HepG2 (cell line): ENCODE measurements around the gene ACP1. TPM values are rescaled to one million over a fixed set of nuclear protein-coding genes. Genes with fewer than 3 reads are reported as not detected.
A peak's percentile ranks its signal among the peaks of the same experiment; 100 is the strongest.

Experiments
- BCL6 ChIP-seq: IDR thresholded peaks from 2 replicates; pipeline ENCODE4 v1.6.1; 2016; ENCODE audit warnings: missing genetic modification reagents, missing compliant biosample characterization
- CBX1 ChIP-seq: IDR thresholded peaks from one replicate; pipeline ENCODE4 v1.6.1; 2016; ENCODE audit warnings: antibody characterized with exemption, low read depth
- CREB1 ChIP-seq, 2 experiments: fragments of 450-650 bp in 1 of 2; IDR thresholded peaks; 2 replicates each; pipeline ENCODE4 v1.6.1; 2016 to 2017; ENCODE audit warnings: control low read depth in 1 of 2, mild to moderate bottlenecking in 1 of 2, missing compliant biosample characterization in 1 of 2, missing genetic modification characterization in 1 of 2
- FOXO4 ChIP-seq: sonication (generic); formaldehyde crosslinking; conservative IDR thresholded peaks from 2 replicates; pipeline ENCODE4 v1.8.1; 2023; ENCODE audit warnings: missing genetic modification reagents
- GFI1 ChIP-seq: sonication (generic); formaldehyde crosslinking; IDR thresholded peaks from 2 replicates; pipeline ENCODE4 v1.5.0; 2020; ENCODE audit warnings: missing genetic modification reagents, mild to moderate bottlenecking, borderline replicate concordance
- KAT8 ChIP-seq: IDR thresholded peaks from 2 replicates; pipeline ENCODE4 v1.6.1; 2016; ENCODE audit warnings: missing genetic modification reagents, missing compliant biosample characterization
- KDM5B ChIP-seq: sonication (generic); formaldehyde crosslinking; IDR thresholded peaks from 2 replicates; pipeline ENCODE4 v1.4.0; 2020; ENCODE audit warnings: missing genetic modification reagents, mild to moderate bottlenecking, borderline replicate concordance
- KLF16 ChIP-seq, 2 experiments: sonication (generic) in 1 of 2; formaldehyde crosslinking in 1 of 2; IDR thresholded peaks; 2 replicates each; pipeline versions ENCODE4 v1.6.1 to v1.8.0; 2016 to 2023; ENCODE audit warnings: missing genetic modification reagents in 2 of 2, missing compliant biosample characterization in 1 of 2
- MXD3 ChIP-seq: IDR thresholded peaks from 2 replicates; pipeline ENCODE4 v1.6.1; 2016; ENCODE audit warnings: mild to moderate bottlenecking, missing biosample characterization, missing genetic modification reagents
- NFIB ChIP-seq: sonication (generic); formaldehyde crosslinking; IDR thresholded peaks from 2 replicates; pipeline ENCODE4 v1.9.0; 2021; ENCODE audit warnings: missing genetic modification reagents, mild to moderate bottlenecking, borderline replicate concordance
- PAWR ChIP-seq: sonication (generic); formaldehyde crosslinking; IDR thresholded peaks from 2 replicates; pipeline ENCODE4 v1.4.0; 2020; ENCODE audit warnings: missing genetic modification reagents, mild to moderate bottlenecking, borderline replicate concordance
- PCBP2 ChIP-seq: fragments of 200-400 bp; formaldehyde crosslinking; optimal IDR thresholded peaks from 2 replicates; pipeline ENCODE3; 2018; ENCODE audit warnings: low read length, low read depth; ENCODE audit not compliant: poor library complexity, severe bottlenecking
- RFXANK ChIP-seq: IDR thresholded peaks from 2 replicates; pipeline ENCODE4 v1.6.1; 2016
- SAP130 ChIP-seq: IDR thresholded peaks from 2 replicates; pipeline ENCODE4 v1.6.1; 2016; ENCODE audit warnings: low read depth
- SMAD3 ChIP-seq: sonication (generic); formaldehyde crosslinking; IDR thresholded peaks from 2 replicates; pipeline ENCODE4 v1.4.0; 2020; ENCODE audit warnings: missing genetic modification reagents
- SOX13 ChIP-seq, 3 experiments: fragments of 450-650 bp in 1 of 3; sonication (generic) in 1 of 3; formaldehyde crosslinking in 1 of 3; IDR thresholded peaks in 2 of 3; conservative IDR thresholded peaks in 1 of 3; 2 replicates each; pipeline versions ENCODE4 v1.5.0 to v1.6.1; 2016 to 2020; ENCODE audit warnings: antibody characterized with exemption in 1 of 3, mild to moderate bottlenecking in 1 of 3, missing compliant biosample characterization in 1 of 3, missing genetic modification reagents in 1 of 3, moderate library complexity in 1 of 3
- TEAD3 ChIP-seq: optimal IDR thresholded peaks from 2 replicates; pipeline ENCODE3; 2016; ENCODE audit warnings: borderline replicate concordance
- TERF1 ChIP-seq: sonication (generic); formaldehyde crosslinking; IDR thresholded peaks from 2 replicates; pipeline ENCODE4 v1.8.0; 2022; ENCODE audit warnings: mild to moderate bottlenecking, missing genetic modification reagents, moderate library complexity
- YEATS4 ChIP-seq: sonication (generic); formaldehyde crosslinking; IDR thresholded peaks from 2 replicates; pipeline ENCODE4 v1.4.0; 2020; ENCODE audit warnings: missing genetic modification reagents, borderline replicate concordance
- ZBTB8A ChIP-seq: sonication (generic); formaldehyde crosslinking; IDR thresholded peaks from 2 replicates; pipeline ENCODE4 v1.4.0; 2020; ENCODE audit warnings: mild to moderate bottlenecking, low read depth, missing genetic modification reagents, borderline replicate concordance
- ZNF431 ChIP-seq: sonication (generic); formaldehyde crosslinking; IDR thresholded peaks from 2 replicates; pipeline ENCODE4 v1.9.0; 2022; ENCODE audit warnings: missing genetic modification reagents, low read depth, mild to moderate bottlenecking, borderline replicate concordance
- ZNF441 ChIP-seq: sonication (generic); formaldehyde crosslinking; IDR thresholded peaks from 2 replicates; pipeline ENCODE4 v1.7.0; 2021; ENCODE audit warnings: missing genetic modification reagents, borderline replicate concordance
- ZNF597 ChIP-seq: sonication (generic); formaldehyde crosslinking; IDR thresholded peaks from 2 replicates; pipeline ENCODE4 v1.5.0; 2020; ENCODE audit warnings: missing genetic modification reagents
- polyA plus RNA-seq, 8 experiments: library from polyadenylated mRNA; depleted of rRNA in 3 of 8; stranded (reverse) in 7 of 8; unstranded in 1 of 8; fragments of >200 nt; fragmentation: Illumina TruSeq in 4 of 8; extraction: Trizol in 4 of 8; gene quantifications; 2 replicates each; pipeline versions ENCODE4 v1.2.1 to v1.2.3, GENCODE V29; 2011 to 2016; ENCODE audit warnings: low read depth in 4 of 8, missing spikeins in 1 of 8, mixed read lengths in 1 of 8; ENCODE audit not compliant: insufficient read depth in 1 of 8
- total RNA-seq, 5 experiments: library from RNA; depleted of rRNA; stranded (reverse); fragments of >200 nt; fragmentation: Illumina TruSeq; extraction: Trizol; gene quantifications; 2 replicates each; pipeline ENCODE4 v1.2.3, GENCODE V29; 2016; ENCODE audit warnings: low read depth in 1 of 5
- TF ChIP-seq, protein P1 (sequence below): sonication (generic); formaldehyde crosslinking; IDR thresholded peaks from 2 replicates; pipeline ENCODE4 v1.5.1; 2020; ENCODE audit warnings: mild to moderate bottlenecking, moderate library complexity, missing genetic modification reagents

Gene ACP1
- total and polyA plus RNA-seq, 2 of the 13 experiments (the other 11 are each of a cell fraction or from before 2014, with no cell fraction given), result 246 to 348 TPM

DNA sequence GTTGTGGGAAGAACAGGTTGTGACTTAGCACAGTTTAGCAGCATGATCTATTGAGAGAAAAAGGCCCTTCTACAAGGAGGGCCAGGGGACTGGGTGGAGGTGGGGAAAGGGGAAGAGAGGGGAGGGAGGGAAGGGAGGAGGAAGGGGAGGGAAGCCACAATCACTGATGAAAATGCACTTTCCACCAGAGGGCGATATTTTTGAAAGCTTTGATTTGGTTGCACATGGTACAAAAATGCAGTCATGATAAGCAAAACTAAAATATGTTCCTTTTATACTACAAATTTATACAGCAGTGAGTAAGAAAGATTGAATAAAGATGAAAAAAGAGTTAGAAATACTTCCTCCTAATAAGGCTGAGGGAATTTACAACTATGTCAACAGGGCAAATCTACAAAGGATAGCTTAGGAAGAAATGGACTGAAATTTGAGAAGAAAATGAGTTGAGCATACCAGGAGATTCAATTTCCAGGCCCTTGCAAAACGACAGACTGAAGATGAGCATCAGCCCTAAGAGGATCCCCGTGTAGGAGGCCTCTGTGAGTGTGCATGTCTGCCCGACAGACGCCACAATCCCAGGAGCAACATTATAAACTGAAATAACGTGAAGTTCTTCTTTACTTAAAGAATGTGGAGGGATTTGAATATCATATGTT is 18.1 kb upstream of the ACP1 start (continued):
- no peak for TF ChIP-seq MXD3 (CRISPR knock-in tag)
- no peak for TF ChIP-seq ZNF441
- TF ChIP-seq PAWR, result no peak
- TF ChIP-seq KAT8 (CRISPR knock-in tag), result peak; percentile 40; the same call in 1 of the 2 replicates
- peak; percentile 54; the same call in 1 of the 2 replicates for TF ChIP-seq BCL6 (CRISPR knock-in tag)
- TF ChIP-seq NFIB, result no peak
- peak; percentile 90 for TF ChIP-seq PCBP2
- peak; percentile 20 for TF ChIP-seq TEAD3
- no peak for TF ChIP-seq YEATS4
- peak; percentile 74 for TF ChIP-seq CBX1
- peak; percentile 70; the same call in 1 of the 2 replicates for TF ChIP-seq GFI1 (CRISPR knock-in tag)
- TF ChIP-seq SMAD3, result no peak
- no peak for TF ChIP-seq ZBTB8A (CRISPR knock-in tag)
- TF ChIP-seq SOX13 (IDR thresholded peaks at IDR 0.05), result no peak
- TF ChIP-seq SOX13 (CRISPR knock-in tag; conservative IDR thresholded peaks at IDR 0.05 in 1 of 2, IDR thresholded peaks at IDR 0.05 in 1 of 2), result peak in 1 of 2 experiments; percentile 10; a peak in 1 of 4 replicates
- no peak for TF ChIP-seq ZNF431 (CRISPR knock-in tag)
- peak in 1 of 2 experiments; percentile 51; a peak in 1 of 4 replicates for TF ChIP-seq KLF16 (CRISPR knock-in tag; IDR thresholded peaks at IDR 0.05)
- no peak for TF ChIP-seq TERF1 (CRISPR knock-in tag)
- TF ChIP-seq SAP130 (CRISPR knock-in tag), result peak; percentile 56; the same call in 1 of the 2 replicates
- no peak for TF ChIP-seq RFXANK
- TF ChIP-seq, protein P1, sequence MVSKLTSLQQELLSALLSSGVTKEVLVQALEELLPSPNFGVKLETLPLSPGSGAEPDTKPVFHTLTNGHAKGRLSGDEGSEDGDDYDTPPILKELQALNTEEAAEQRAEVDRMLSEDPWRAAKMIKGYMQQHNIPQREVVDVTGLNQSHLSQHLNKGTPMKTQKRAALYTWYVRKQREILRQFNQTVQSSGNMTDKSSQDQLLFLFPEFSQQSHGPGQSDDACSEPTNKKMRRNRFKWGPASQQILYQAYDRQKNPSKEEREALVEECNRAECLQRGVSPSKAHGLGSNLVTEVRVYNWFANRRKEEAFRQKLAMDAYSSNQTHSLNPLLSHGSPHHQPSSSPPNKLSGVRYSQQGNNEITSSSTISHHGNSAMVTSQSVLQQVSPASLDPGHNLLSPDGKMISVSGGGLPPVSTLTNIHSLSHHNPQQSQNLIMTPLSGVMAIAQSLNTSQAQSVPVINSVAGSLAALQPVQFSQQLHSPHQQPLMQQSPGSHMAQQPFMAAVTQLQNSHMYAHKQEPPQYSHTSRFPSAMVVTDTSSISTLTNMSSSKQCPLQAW, result no peak
- TF ChIP-seq ZNF597, result no peak
- TF ChIP-seq CREB1 (IDR thresholded peaks at IDR 0.05), result no peak
- no peak for TF ChIP-seq CREB1 (CRISPR knock-in tag; IDR thresholded peaks at IDR 0.05)
- no peak for TF ChIP-seq KDM5B (CRISPR knock-in tag)
- TF ChIP-seq FOXO4 (CRISPR knock-in tag), result no peak
